OCI-LY1 (cell line): ENCODE results near the gene POLR3F.
A peak's percentile ranks its signal among the peaks of the same experiment; 100 is the strongest.

Experiments
- H2AFZ ChIP-seq: fragments of 200-600 bp; sonication (generic), shearing (Covaris generic); 2 replicates; pipeline ENCODE4 v1.6.0; 2014; ENCODE audit warnings: antibody characterized with exemption, mild to moderate bottlenecking, low read length
- H3F3A ChIP-seq: fragments of 200-600 bp; sonication (generic), shearing (Covaris generic); 2 replicates; pipeline ENCODE4 v1.6.0; 2014; ENCODE audit warnings: mild to moderate bottlenecking, antibody characterized with exemption, low read length, moderate library complexity; ENCODE audit not compliant: insufficient read depth
- H3K27ac ChIP-seq: fragments of 200-600 bp; sonication (generic); 2 replicates; pipeline ENCODE4 v1.5.1; 2014; ENCODE audit warnings: low read length, mixed run types, mild to moderate bottlenecking, low read depth; ENCODE audit not compliant: poor library complexity, severe bottlenecking
- H3K27me3 ChIP-seq: fragments of 200-600 bp; sonication (generic); 2 replicates; pipeline ENCODE4 v1.6.0; 2014; ENCODE audit warnings: antibody characterized with exemption, mild to moderate bottlenecking, low read length, moderate library complexity; ENCODE audit not compliant: insufficient read depth
- H3K36me3 ChIP-seq: fragments of 200-600 bp; sonication (generic); 2 replicates; pipeline ENCODE4 v1.6.1; 2014; ENCODE audit warnings: mild to moderate bottlenecking, antibody characterized with exemption, low read length, moderate library complexity, mixed read lengths; ENCODE audit not compliant: insufficient read depth
- H3K4me1 ChIP-seq: fragments of 200-600 bp; sonication (generic); 2 replicates; pipeline ENCODE4 v1.5.1; 2014; ENCODE audit warnings: mild to moderate bottlenecking, low read length, moderate library complexity; ENCODE audit not compliant: insufficient read depth, severe bottlenecking
- H3K4me2 ChIP-seq: fragments of 200-600 bp; sonication (generic), shearing (Covaris generic); 2 replicates; pipeline ENCODE4 v1.6.1; 2014; ENCODE audit warnings: low read length
- H3K4me3 ChIP-seq: fragments of 200-600 bp; sonication (generic); 2 replicates; pipeline ENCODE4 v1.5.1; 2014; ENCODE audit warnings: low read length, low read depth, mild to moderate bottlenecking, mixed read lengths; ENCODE audit not compliant: poor library complexity, severe bottlenecking
- H3K79me2 ChIP-seq: fragments of 200-600 bp; shearing (Covaris generic); 2 replicates; pipeline ENCODE4 v1.6.1; 2016; ENCODE audit warnings: mixed run types, low read length, mixed read lengths; ENCODE audit not compliant: insufficient read depth
- H3K9ac ChIP-seq: fragments of 200-600 bp; sonication (generic), shearing (Covaris generic); 2 replicates; pipeline ENCODE4 v1.6.1; 2014; ENCODE audit warnings: mild to moderate bottlenecking, low read length, mixed read lengths
- H3K9me2 ChIP-seq: fragments of 200-600 bp; sonication (generic), shearing (Covaris generic); 2 replicates; pipeline ENCODE4 v1.6.1; 2014; ENCODE audit warnings: low read depth, mild to moderate bottlenecking, low read length, mixed read lengths
- H3K9me3 ChIP-seq: fragments of 200-600 bp; shearing (Covaris generic); 2 replicates; pipeline ENCODE4 v1.6.1; 2014; ENCODE audit warnings: low read length, mixed read lengths
- H4K20me1 ChIP-seq: fragments of 200-600 bp; sonication (generic), shearing (Covaris generic); 2 replicates; pipeline ENCODE4 v1.6.0; 2016; ENCODE audit warnings: mild to moderate bottlenecking, low read length; ENCODE audit not compliant: insufficient read depth
- CTCF ChIP-seq: fragments of 200-600 bp; sonication (generic), shearing (Covaris generic); IDR thresholded peaks from 2 replicates; pipeline ENCODE4 v1.5.1; 2017; ENCODE audit warnings: mild to moderate bottlenecking, antibody characterized with exemption, low read length, moderate library complexity, mixed read lengths
- EZH2 ChIP-seq: fragments of 200-600 bp; sonication (generic), shearing (Covaris generic); IDR thresholded peaks from 2 replicates; pipeline ENCODE4 v1.8.0; 2017; ENCODE audit warnings: borderline replicate concordance, mixed run types, mild to moderate bottlenecking, antibody characterized with exemption, low read length, moderate library complexity, mixed read lengths

POLR3F gene

DNA sequence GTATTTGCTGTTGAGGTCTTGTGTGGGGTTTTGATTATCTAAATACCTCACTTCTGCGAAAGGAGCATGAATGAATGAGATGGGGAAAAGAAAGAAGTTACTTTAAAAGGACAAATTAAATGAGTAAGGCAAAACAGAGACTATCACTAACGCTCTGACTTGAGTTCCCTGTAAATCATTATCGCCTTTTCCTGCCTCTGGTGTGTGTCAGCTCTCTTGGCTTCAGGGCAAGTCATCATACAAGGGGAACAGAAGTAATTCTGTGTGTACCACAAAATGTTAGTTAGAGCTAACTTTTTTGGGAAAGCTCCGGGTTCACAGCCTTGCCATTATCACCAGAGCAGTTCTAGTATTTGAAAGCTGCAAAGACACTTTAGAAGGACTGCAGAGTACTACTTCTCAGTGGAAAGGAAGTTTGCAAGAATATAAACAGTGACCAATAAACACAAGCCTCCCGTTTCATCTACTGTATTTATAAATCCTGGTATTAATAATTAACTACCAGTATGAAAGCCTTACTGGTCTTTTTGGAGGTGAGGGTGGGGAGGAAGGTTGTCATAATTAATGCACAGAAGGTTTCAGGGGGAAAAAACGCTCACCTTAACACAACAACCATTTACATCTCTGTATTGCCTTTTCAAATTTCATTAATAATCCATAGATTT lies 1.5 kb upstream of the POLR3F start:
- H4K20me1 ChIP-seq = no peaks in the 10 kb centered on the region
- peaks cover 13% of the 10 kb centered on the region for H3K79me2 ChIP-seq
- H3K4me3 ChIP-seq = no peak overlapping the region
- H2AFZ ChIP-seq = no peak overlapping the region
- no peak for TF ChIP-seq EZH2
- TF ChIP-seq CTCF = no peak
- no peaks in the 10 kb centered on the region for H3K9me3 ChIP-seq
- H3K4me2 ChIP-seq = peak overlapping the region; percentile 99; the same call in 1 of the 2 replicates
- H3K9ac ChIP-seq = no peak overlapping the region; the same call in 1 of the 2 replicates
- peaks cover 19% of the 10 kb centered on the region for H3K4me1 ChIP-seq
- no peaks in the 10 kb centered on the region for H3K27me3 ChIP-seq
- no peaks in the 10 kb centered on the region for H3K36me3 ChIP-seq
- no peaks in the 10 kb centered on the region for H3F3A ChIP-seq
- H3K9me2 ChIP-seq = no peaks in the 10 kb centered on the region
- H3K27ac ChIP-seq = no peak overlapping the region

- peak overlapping the region; percentile 86; the same call in 1 of the 2 replicates for H3K9ac ChIP-seq
- H3K36me3 ChIP-seq = peaks cover 7% of the 10 kb centered on the region; the same call in 1 of the 2 replicates
- H3K9me2 ChIP-seq = no peaks in the 10 kb centered on the region
- H3K4me2 ChIP-seq = peak overlapping the region; percentile 99
- no peaks in the 10 kb centered on the region for H4K20me1 ChIP-seq
- TF ChIP-seq CTCF (no peak), EZH2 (no peak)
- H3K27me3 ChIP-seq = no peaks in the 10 kb centered on the region
- no peaks in the 10 kb centered on the region for H3F3A ChIP-seq
- peaks cover 13% of the 10 kb centered on the region for H3K79me2 ChIP-seq
- H3K4me3 ChIP-seq = peak overlapping the region; percentile 90
- H2AFZ ChIP-seq = peak overlapping the region; percentile 37; the same call in 1 of the 2 replicates
- H3K27ac ChIP-seq = no peak overlapping the region
- H3K4me1 ChIP-seq = peaks cover 19% of the 10 kb centered on the region
- no peaks in the 10 kb centered on the region for H3K9me3 ChIP-seq
Measured at GRCh38 chr20:18466574-18466893, 656 bp upstream of the POLR3F start.

GRCh38 chr20:18477218-18477617 lies 10.0 kb downstream of the POLR3F start:
- Histone ChIP-seq H3K9me3 (no peaks in the 10 kb centered on the region), H3K4me3 (no peak overlapping the region), H4K20me1 (no peaks in the 10 kb centered on the region), H3K4me1 (no peaks in the 10 kb centered on the region), H3K27ac (no peak overlapping the region), H3K9me2 (no peaks in the 10 kb centered on the region), H3K79me2 (no peaks in the 10 kb centered on the region), H2AFZ (no peak overlapping the region), H3K4me2 (no peak overlapping the region), H3K9ac (no peak overlapping the region), H3K36me3 (peaks cover 68% of the 10 kb centered on the region), H3K27me3 (no peaks in the 10 kb centered on the region), H3F3A (no peaks in the 10 kb centered on the region)
- TF ChIP-seq EZH2 = no peak
- no peak for TF ChIP-seq CTCF
